K562 (cell line): Measurements from ENCODE around the gene RNF227. TPM values are rescaled to one million over a fixed set of nuclear protein-coding genes. Genes with fewer than 3 reads are reported as not detected.
"Not testable (repeated sequence)": the region's sequence is repeated elsewhere in the genome, so short reads cannot be mapped to it uniquely, and the experiment has no call there.

Experiments used
- ATAC-seq: fragments of 200-7000 bp; cut with Tn5 transposase; 3 replicates; pipeline ENCODE4 v1.9.1; 2020; ENCODE audit warnings: moderate library complexity
- BruUV-seq: library from RNA; stranded (reverse); fragments of 400-500 nt; replicated peaks from 2 replicates; lab custom pipeline; 2021; lab: Mats Ljungman, UMichigan
- CTCF ChIA-PET: fragments of 300-600 bp; formaldehyde crosslinking; extraction: SDS; loops from one replicate; lab custom pipeline; 2021; ENCODE audit warnings: low intra/inter-chr PET ratio; lab: Yijun Ruan, JAX
- POLR2A ChIA-PET: fragments of 300-600, 350-650 bp; sonication (Branson Sonifier 250); formaldehyde crosslinking; extraction: SDS; loops from one replicate; lab custom pipeline; 2021; ENCODE audit warnings: antibody characterized with exemption, inconsistent platforms; lab: Yijun Ruan, JAX
- DNase-seq, 4 experiments: peaks; one replicate each; pipeline versions ENCODE4 v3.0.0 to v3.0.0-alpha.2; 2011 to 2018; ENCODE audit warnings: low spot score in 3 of 4, mixed read lengths in 3 of 4; ENCODE audit errors: extremely low read depth in 1 of 4
- FAIRE-seq: peaks from 2 replicates; lab custom pipeline; 2011; peaks lifted over from hg19 to GRCh38; lab: Jason Lieb, UNC
- H2AFZ ChIP-seq: 2 replicates; pipeline ENCODE4 v1.6.0; 2011; ENCODE audit warnings: low read depth, low read length, control low read depth, inconsistent platforms
- H3K27ac ChIP-seq: fragments of 200-600 bp; 3 replicates; pipeline ENCODE4 v1.8.0; 2011; ENCODE audit warnings: low read depth, mild to moderate bottlenecking, control low read depth, inconsistent platforms, low read length, moderate library complexity, mixed read lengths; ENCODE audit errors: extremely low read depth
- H3K27me3 ChIP-seq, 2 experiments: fragments of 300-600 bp in 1 of 2; 2 replicates in 1 of 2; 3 replicates in 1 of 2; pipeline versions ENCODE4 v1.6.0 to v1.8.0; 2011; ENCODE audit warnings: inconsistent platforms in 2 of 2, low read length in 2 of 2, mild to moderate bottlenecking in 1 of 2, mixed read lengths in 1 of 2, moderate library complexity in 1 of 2; ENCODE audit not compliant: control insufficient read depth in 2 of 2, insufficient read depth in 2 of 2
- H3K36me3 ChIP-seq: fragments of 300-600 bp; 3 replicates; pipeline ENCODE4 v1.8.0; 2011; ENCODE audit warnings: mild to moderate bottlenecking, low read length, inconsistent platforms; ENCODE audit not compliant: control insufficient read depth, insufficient read depth
- H3K4me1 ChIP-seq, 2 experiments: fragments of 200-600 bp in 1 of 2; replicated peaks in 1 of 2; 2 replicates in 1 of 2; 3 replicates in 1 of 2; pipeline versions ENCODE4 v1.5.1 to v1.8.0; 2011; ENCODE audit warnings: inconsistent platforms in 2 of 2, low read length in 2 of 2, mild to moderate bottlenecking in 1 of 2, mixed read lengths in 1 of 2, moderate library complexity in 1 of 2; ENCODE audit not compliant: control insufficient read depth in 2 of 2, insufficient read depth in 2 of 2
- H3K4me2 ChIP-seq: 2 replicates; pipeline ENCODE4 v1.6.1; 2011; ENCODE audit warnings: low read length, control low read depth, inconsistent platforms, mixed read lengths; ENCODE audit not compliant: insufficient read depth
- H3K4me3 ChIP-seq: fragments of 200-600 bp; sonication (generic), shearing (Covaris generic); 2 replicates; pipeline ENCODE4 v1.5.1; 2016; ENCODE audit warnings: control low read depth, inconsistent platforms
- H3K79me2 ChIP-seq: fragments of 200-600 bp; 3 replicates; pipeline ENCODE4 v1.8.0; 2011; ENCODE audit warnings: low read length, inconsistent platforms; ENCODE audit not compliant: control insufficient read depth, insufficient read depth
- H3K9ac ChIP-seq, 2 experiments: 2 replicates each; pipeline versions ENCODE4 v1.6.0 to v1.6.1; 2011; ENCODE audit warnings: low read depth in 2 of 2, low read length in 2 of 2, control low read depth in 1 of 2, inconsistent platforms in 1 of 2, mild to moderate bottlenecking in 1 of 2, mixed read lengths in 1 of 2; ENCODE audit not compliant: insufficient read depth in 1 of 2
- H3K9me1 ChIP-seq: one replicate; pipeline ENCODE4 v1.6.0; 2011; ENCODE audit warnings: inconsistent platforms, mild to moderate bottlenecking, low read length, moderate library complexity; ENCODE audit not compliant: control insufficient read depth, insufficient read depth
- H3K9me3 ChIP-seq: replicated peaks from 2 replicates; pipeline ENCODE4 v1.5.1; 2011; ENCODE audit warnings: low read depth, low read length, inconsistent platforms; ENCODE audit not compliant: control insufficient read depth, insufficient read depth
- H4K20me1 ChIP-seq: replicated peaks from 2 replicates; pipeline ENCODE4 v1.6.1; 2011; ENCODE audit warnings: low read length, inconsistent platforms, mixed read lengths; ENCODE audit not compliant: control insufficient read depth, insufficient read depth
- NRF1 ChIP-seq, 2 experiments: fragments of 450-650 bp; IDR thresholded peaks in 1 of 2; conservative IDR thresholded peaks in 1 of 2; 2 replicates each; pipeline ENCODE4 v1.6.1; 2014; ENCODE audit warnings: mild to moderate bottlenecking in 2 of 2
- ZNF586 ChIP-seq: fragments of 450-650 bp; formaldehyde crosslinking; conservative IDR thresholded peaks from 2 replicates; pipeline ENCODE4 v1.4.0; 2020; ENCODE audit warnings: mild to moderate bottlenecking, moderate library complexity
- WGBS: fragments of 100-300 bp; shearing (Covaris generic); methylation state at CpG from one replicate; pipeline ENCODE4 v1.1.6; 2016; ENCODE audit warnings: low coverage, mixed read lengths; ENCODE audit not compliant: insufficient coverage; ENCODE audit errors: missing lambda C conversion rate; 5-methylcytosine and 5-hydroxymethylcytosine counted together
- in situ Hi-C: fragments of 300-500 bp; cut with MboI; formaldehyde crosslinking; loops from 4 replicates; pipeline ENCODE4 v1.15.0; 2018; ENCODE audit warnings: inconsistent platforms, mixed read lengths
- intact Hi-C: fragments of 100-400 bp; cut with micrococcal nuclease; formaldehyde crosslinking; loops from 2 replicates; pipeline ENCODE4 v1.14.2; 2022
- polyA plus RNA-seq, 8 experiments: library from polyadenylated mRNA; depleted of rRNA in 4 of 8; stranded (reverse) in 5 of 8; unstranded in 3 of 8; fragments of >200 nt; fragmentation: Nextera tagmentation in 2 of 8; fragmentation: Illumina TruSeq in 1 of 8; extraction: Ambion mirVana in 2 of 8; extraction: Trizol in 1 of 8; gene quantifications; 2 replicates each; pipeline versions ENCODE4 v1.2.1 to v1.2.3, GENCODE V29; 2011 to 2014; ENCODE audit warnings: inconsistent platforms in 1 of 8, missing spikeins in 1 of 8
- total RNA-seq, 7 experiments: library from RNA; depleted of rRNA in 6 of 7; stranded (reverse); fragments of >200 nt in 6 of 7; fragmentation: Illumina TruSeq in 2 of 7; extraction: Trizol in 2 of 7; gene quantifications; 2 replicates each; pipeline versions ENCODE4 v1.2.1 to v1.2.3, GENCODE V29; 2011 to 2021; ENCODE audit warnings: low replicate concordance in 1 of 7

The RNF227 gene
- total and polyA plus RNA-seq, 9 of the 15 experiments (the other 6 are each of a cell fraction or from before 2014, with no cell fraction given): 1.1 to 6.7 (median 2.3) TPM

GRCh38 chr17:7953266-7953665 lies 37.2 kb upstream of the RNF227 start:
- not testable (repeated sequence) for FAIRE-seq, H3K4me1 ChIP-seq
- 63% methylated on average over 13 of the region's 13 CpGs for WGBS

GRCh38 chr17:7951143-7951792 lies 35.2 kb upstream of the RNF227 start:
- ATAC-seq: no peak
- BruUV-seq: no TSS peak
- H4K20me1 ChIP-seq: no peaks in the 10 kb centered on the region

More at GRCh38 chr17:7953266-7953665, 37.2 kb upstream of the RNF227 start:
- H3K9me3 ChIP-seq, intact Hi-C loops, H3K9ac ChIP-seq, DNase-seq, ATAC-seq, H3K9me1 ChIP-seq, H3K27ac ChIP-seq, H3K4me3 ChIP-seq, H3K4me2 ChIP-seq, in situ Hi-C loops, H4K20me1 ChIP-seq, H2AFZ ChIP-seq, H3K27me3 ChIP-seq, CTCF ChIA-PET, H3K79me2 ChIP-seq, BruUV-seq, H3K36me3 ChIP-seq: not testable (repeated sequence)
- POLR2A ChIA-PET: interaction anchor here (0.7 to 1.3 kb wide), 3 partner anchors 8 to 303 kb away, joined by 3 to 6 read pairs (median 3); partner anchors contain the start of genes ATP1B2 and TP53
- peak; percentile 60 to 64 for TF ChIP-seq NRF1 (conservative IDR thresholded peaks at IDR 0.05 in 1 of 2, IDR thresholded peaks at IDR 0.05 in 1 of 2)

More at GRCh38 chr17:7951143-7951792, 35.2 kb upstream of the RNF227 start:
- Histone ChIP-seq H3K9me1 (no peaks in the 10 kb centered on the region), H3K27ac (no peak overlapping the region), H3K79me2 (no peaks in the 10 kb centered on the region), H3K4me2 (no peak overlapping the region)
- 56% methylated on average over 5 of the region's 5 CpGs for WGBS
- POLR2A ChIA-PET: interaction anchor here (1.1 kb wide), 1 partner anchor 13 kb away, joined by 4 read pairs; no protein-coding TSS in a partner anchor
- TF ChIP-seq ZNF586 (CRISPR knock-in tag): no peak
- TF ChIP-seq, all 486 proteins: peak for 0
- no peaks in the 10 kb centered on the region; a peak in 1 of 5 replicates for H3K4me1 ChIP-seq
- H3K4me3 ChIP-seq: no peak overlapping the region
- FAIRE-seq (no peak), DNase-seq (no peak)
- no peak overlapping the region for H2AFZ ChIP-seq
- CTCF ChIA-PET: no interaction called here
- peaks cover 24% of the 10 kb centered on the region for H3K36me3 ChIP-seq
- H3K9ac ChIP-seq: no peak overlapping the region
- no peaks in the 10 kb centered on the region for H3K27me3 ChIP-seq
- in situ Hi-C loops: no loop called here
- intact Hi-C loops: no loop called here
- no peaks in the 10 kb centered on the region for H3K9me3 ChIP-seq
